Gastroesophageal sphincter (tissue), 3 donors: ENCODE results near the gene TFG.

Experiments
- POLR2A ChIP-seq, 2 donors: fragments of 450-650 bp; IDR thresholded peaks; one replicate each; pipeline ENCODE4 v1.6.1; 2017; ENCODE audit warnings: antibody characterized with exemption in 2 of 2, mild to moderate bottlenecking in 2 of 2, moderate library complexity in 1 of 2
- POLR2AphosphoS5 ChIP-seq: sonication (generic); formaldehyde crosslinking; IDR thresholded peaks from one replicate; pipeline ENCODE4 v1.6.1; 2017; ENCODE audit warnings: antibody characterized with exemption
- TF ChIP-seq, protein P1 (sequence below), 4 experiments: fragments of 200-600 bp in 2 of 4; fragments of 450-650 bp in 2 of 4; sonication (generic) in 1 of 4; IDR thresholded peaks; one replicate each; pipeline ENCODE4 v1.5.1; 2017 to 2019; ENCODE audit warnings: antibody characterized with exemption in 4 of 4, mild to moderate bottlenecking in 2 of 4, moderate library complexity in 2 of 4

DNA sequence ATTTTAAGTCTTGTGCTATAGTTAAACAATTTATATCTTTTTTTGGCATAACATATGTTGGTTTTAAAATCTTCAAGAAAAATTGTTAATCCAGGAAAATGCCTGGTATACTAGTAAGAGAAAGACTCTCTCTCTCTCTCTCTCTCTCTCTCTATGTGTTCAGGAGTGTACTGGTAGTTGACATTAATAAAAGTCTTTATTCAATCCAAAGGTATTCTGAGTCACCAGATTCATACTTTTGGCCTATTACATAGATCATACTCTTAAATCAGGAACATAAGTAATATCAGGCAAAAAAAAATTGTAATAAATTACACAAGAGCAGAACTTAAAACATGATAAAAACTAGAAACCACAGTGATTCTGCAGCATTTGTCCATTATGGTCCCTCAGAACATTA is 70.2 kb downstream of the TFG start:
- TF ChIP-seq POLR2A (IDR thresholded peaks at IDR 0.05): no peak
- TF ChIP-seq, protein P1, sequence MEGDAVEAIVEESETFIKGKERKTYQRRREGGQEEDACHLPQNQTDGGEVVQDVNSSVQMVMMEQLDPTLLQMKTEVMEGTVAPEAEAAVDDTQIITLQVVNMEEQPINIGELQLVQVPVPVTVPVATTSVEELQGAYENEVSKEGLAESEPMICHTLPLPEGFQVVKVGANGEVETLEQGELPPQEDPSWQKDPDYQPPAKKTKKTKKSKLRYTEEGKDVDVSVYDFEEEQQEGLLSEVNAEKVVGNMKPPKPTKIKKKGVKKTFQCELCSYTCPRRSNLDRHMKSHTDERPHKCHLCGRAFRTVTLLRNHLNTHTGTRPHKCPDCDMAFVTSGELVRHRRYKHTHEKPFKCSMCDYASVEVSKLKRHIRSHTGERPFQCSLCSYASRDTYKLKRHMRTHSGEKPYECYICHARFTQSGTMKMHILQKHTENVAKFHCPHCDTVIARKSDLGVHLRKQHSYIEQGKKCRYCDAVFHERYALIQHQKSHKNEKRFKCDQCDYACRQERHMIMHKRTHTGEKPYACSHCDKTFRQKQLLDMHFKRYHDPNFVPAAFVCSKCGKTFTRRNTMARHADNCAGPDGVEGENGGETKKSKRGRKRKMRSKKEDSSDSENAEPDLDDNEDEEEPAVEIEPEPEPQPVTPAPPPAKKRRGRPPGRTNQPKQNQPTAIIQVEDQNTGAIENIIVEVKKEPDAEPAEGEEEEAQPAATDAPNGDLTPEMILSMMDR (IDR thresholded peaks at IDR 0.05): no peak
- TF ChIP-seq POLR2AphosphoS5: no peak
